SK-N-SH treated with all-trans-retinoic acid at 6 μM for 48 hours (cell line): ENCODE data around the gene TXNDC11.

Source experiments
- ATAC-seq: fragments of 200-7000 bp; cut with Tn5 transposase; 3 replicates; pipeline ENCODE4 v1.9.1; 2020; ENCODE audit warnings: mild to moderate bottlenecking, moderate library complexity
- ARNTL ChIP-seq: fragments of 450-650 bp; formaldehyde crosslinking; IDR thresholded peaks from 2 replicates; pipeline ENCODE4 v1.5.0; 2020; ENCODE audit warnings: low read depth, mild to moderate bottlenecking, moderate library complexity, borderline replicate concordance
- BACH2 ChIP-seq: fragments of 250-450 bp; sonication (Bioruptor Pico); IDR thresholded peaks from 2 replicates; pipeline ENCODE4 v1.9.0; 2021; ENCODE audit warnings: mild to moderate bottlenecking, borderline replicate concordance
- CSDC2 ChIP-seq: fragments of 250-450 bp; sonication (Bioruptor Pico); IDR thresholded peaks from 2 replicates; pipeline ENCODE4 v1.5.0; 2020; ENCODE audit warnings: mild to moderate bottlenecking, moderate library complexity
- ESRRG ChIP-seq: fragments of 250-450 bp; sonication (Bioruptor Pico); IDR thresholded peaks from 2 replicates; pipeline ENCODE4 v1.6.1; 2021; ENCODE audit warnings: mild to moderate bottlenecking
- GLIS3 ChIP-seq: fragments of 250-450 bp; sonication (Bioruptor Pico); IDR thresholded peaks from 2 replicates; pipeline ENCODE4 v1.5.0; 2020; ENCODE audit warnings: mild to moderate bottlenecking, moderate library complexity
- ISL1 ChIP-seq: fragments of 250-450 bp; sonication (Bioruptor Pico); IDR thresholded peaks from 2 replicates; pipeline ENCODE4 v2.1.2; 2022; ENCODE audit warnings: mild to moderate bottlenecking, moderate library complexity
- OSR1 ChIP-seq: fragments of 250-450 bp; sonication (Bioruptor Pico); IDR thresholded peaks from 2 replicates; pipeline ENCODE4 v1.8.0; 2022; ENCODE audit warnings: moderate library complexity, mild to moderate bottlenecking, inconsistent platforms
- PPARA ChIP-seq: fragments of 250-450 bp; sonication (Bioruptor Pico); IDR thresholded peaks from 2 replicates; pipeline ENCODE4 v1.5.0; 2020; ENCODE audit warnings: mild to moderate bottlenecking, borderline replicate concordance
- RARB ChIP-seq: fragments of 250-450 bp; sonication (Bioruptor Pico); IDR thresholded peaks from 2 replicates; pipeline ENCODE4 v1.8.0; 2021; ENCODE audit warnings: mild to moderate bottlenecking, moderate library complexity
- SNAI2 ChIP-seq: fragments of 250-450 bp; sonication (Bioruptor Pico); IDR thresholded peaks from 2 replicates; pipeline ENCODE4 v1.5.0; 2020; ENCODE audit warnings: mild to moderate bottlenecking, moderate library complexity
- TCF4 ChIP-seq: fragments of 250-450 bp; sonication (Bioruptor Pico); IDR thresholded peaks from 2 replicates; pipeline ENCODE4 v1.8.0; 2021; ENCODE audit warnings: mild to moderate bottlenecking, moderate library complexity, borderline replicate concordance
- TOX ChIP-seq: fragments of 250-450 bp; sonication (Bioruptor Pico); IDR thresholded peaks from 2 replicates; pipeline ENCODE4 v1.8.0; 2021; ENCODE audit warnings: mild to moderate bottlenecking, moderate library complexity, borderline replicate concordance
- ZC3H10 ChIP-seq: fragments of 250-450 bp; sonication (Bioruptor Pico); IDR thresholded peaks from 2 replicates; pipeline ENCODE4 v1.5.1; 2021; ENCODE audit warnings: mild to moderate bottlenecking, moderate library complexity
- ZFP3 ChIP-seq: fragments of 250-450 bp; sonication (Bioruptor Pico); IDR thresholded peaks from 2 replicates; pipeline ENCODE4 v1.5.0; 2020; ENCODE audit warnings: mild to moderate bottlenecking, moderate library complexity
- ZFP30 ChIP-seq: fragments of 450-650 bp; formaldehyde crosslinking; IDR thresholded peaks from 2 replicates; pipeline ENCODE4 v1.5.0; 2022; ENCODE audit warnings: mild to moderate bottlenecking, moderate library complexity
- ZNF565 ChIP-seq: fragments of 450-650 bp; formaldehyde crosslinking; conservative IDR thresholded peaks from 2 replicates; pipeline ENCODE4 v1.5.0; 2020; ENCODE audit warnings: low read depth, mild to moderate bottlenecking, moderate library complexity
- ZNF70 ChIP-seq: fragments of 450-650 bp; formaldehyde crosslinking; IDR thresholded peaks from 2 replicates; pipeline ENCODE4 v1.5.0; 2020; ENCODE audit warnings: mild to moderate bottlenecking, moderate library complexity
- ZNF8 ChIP-seq: fragments of 450-650 bp; formaldehyde crosslinking; IDR thresholded peaks from 2 replicates; pipeline ENCODE4 v1.5.0; 2020; ENCODE audit warnings: mild to moderate bottlenecking, moderate library complexity
- TF ChIP-seq, protein P1 (sequence below): fragments of 250-450 bp; sonication (Bioruptor Pico); IDR thresholded peaks from 2 replicates; pipeline ENCODE4 v1.5.0; 2020; ENCODE audit warnings: mild to moderate bottlenecking, moderate library complexity
- TF ChIP-seq, protein P2 (sequence below): fragments of 250-450 bp; sonication (Bioruptor Pico); IDR thresholded peaks from 2 replicates; pipeline ENCODE4 v1.8.0; 2021; ENCODE audit warnings: low read depth, mild to moderate bottlenecking, moderate library complexity, borderline replicate concordance
- TF ChIP-seq, protein P3 (sequence below): fragments of 250-450 bp; sonication (Bioruptor Pico); IDR thresholded peaks from 2 replicates; pipeline ENCODE4 v1.5.1; 2021; ENCODE audit warnings: mild to moderate bottlenecking, moderate library complexity
- TF ChIP-seq, protein P4 (sequence below): fragments of 250-450 bp; sonication (Bioruptor Pico); IDR thresholded peaks from 2 replicates; pipeline ENCODE4 v1.5.1; 2020; ENCODE audit warnings: low read depth, mild to moderate bottlenecking, moderate library complexity

The TXNDC11 gene

DNA sequence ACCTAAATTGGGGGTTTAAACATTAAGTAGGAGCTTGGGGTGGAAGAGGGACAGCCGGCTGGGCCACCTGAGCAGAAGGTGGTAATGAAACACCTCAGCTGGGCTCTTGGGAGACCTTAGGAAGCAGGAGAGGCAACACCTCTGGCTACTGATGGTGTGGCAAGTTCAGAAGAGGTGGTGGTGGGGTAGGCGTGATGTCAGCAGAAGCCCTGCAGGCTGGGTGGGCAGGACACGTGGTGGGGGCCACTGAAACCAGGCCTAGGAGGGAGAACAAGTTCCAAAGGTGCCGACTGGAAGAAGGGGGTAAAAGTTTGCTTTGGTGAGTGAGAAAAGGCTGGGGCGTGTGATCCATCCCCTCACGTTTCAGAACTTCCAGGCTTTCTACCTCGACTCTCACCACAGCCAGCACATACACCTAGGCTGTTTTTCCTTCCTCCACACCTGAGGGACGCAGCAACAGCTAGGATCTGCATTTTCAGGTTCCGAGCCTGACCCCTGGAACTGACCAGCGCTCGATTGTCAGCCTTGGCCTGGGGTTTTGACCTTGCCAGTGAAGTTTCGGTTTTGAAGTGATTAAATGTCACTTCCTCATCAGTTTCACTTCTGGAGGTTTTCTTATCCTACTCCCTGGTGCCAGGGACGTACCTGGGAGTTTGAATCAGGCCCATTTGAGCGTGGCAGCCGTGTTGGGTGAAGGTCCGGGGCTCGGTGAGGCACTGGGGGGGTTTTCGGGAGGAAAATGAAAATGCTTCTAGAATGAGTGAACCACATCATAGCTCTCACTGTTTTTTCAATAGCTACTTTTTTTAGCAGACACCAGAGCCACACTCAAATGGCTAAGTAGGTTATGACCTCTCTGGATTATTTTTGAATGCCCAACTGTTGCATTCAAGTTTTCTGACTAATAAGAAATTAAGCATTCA is 64.4 kb downstream of the TXNDC11 start:
- TF ChIP-seq, protein P1, sequence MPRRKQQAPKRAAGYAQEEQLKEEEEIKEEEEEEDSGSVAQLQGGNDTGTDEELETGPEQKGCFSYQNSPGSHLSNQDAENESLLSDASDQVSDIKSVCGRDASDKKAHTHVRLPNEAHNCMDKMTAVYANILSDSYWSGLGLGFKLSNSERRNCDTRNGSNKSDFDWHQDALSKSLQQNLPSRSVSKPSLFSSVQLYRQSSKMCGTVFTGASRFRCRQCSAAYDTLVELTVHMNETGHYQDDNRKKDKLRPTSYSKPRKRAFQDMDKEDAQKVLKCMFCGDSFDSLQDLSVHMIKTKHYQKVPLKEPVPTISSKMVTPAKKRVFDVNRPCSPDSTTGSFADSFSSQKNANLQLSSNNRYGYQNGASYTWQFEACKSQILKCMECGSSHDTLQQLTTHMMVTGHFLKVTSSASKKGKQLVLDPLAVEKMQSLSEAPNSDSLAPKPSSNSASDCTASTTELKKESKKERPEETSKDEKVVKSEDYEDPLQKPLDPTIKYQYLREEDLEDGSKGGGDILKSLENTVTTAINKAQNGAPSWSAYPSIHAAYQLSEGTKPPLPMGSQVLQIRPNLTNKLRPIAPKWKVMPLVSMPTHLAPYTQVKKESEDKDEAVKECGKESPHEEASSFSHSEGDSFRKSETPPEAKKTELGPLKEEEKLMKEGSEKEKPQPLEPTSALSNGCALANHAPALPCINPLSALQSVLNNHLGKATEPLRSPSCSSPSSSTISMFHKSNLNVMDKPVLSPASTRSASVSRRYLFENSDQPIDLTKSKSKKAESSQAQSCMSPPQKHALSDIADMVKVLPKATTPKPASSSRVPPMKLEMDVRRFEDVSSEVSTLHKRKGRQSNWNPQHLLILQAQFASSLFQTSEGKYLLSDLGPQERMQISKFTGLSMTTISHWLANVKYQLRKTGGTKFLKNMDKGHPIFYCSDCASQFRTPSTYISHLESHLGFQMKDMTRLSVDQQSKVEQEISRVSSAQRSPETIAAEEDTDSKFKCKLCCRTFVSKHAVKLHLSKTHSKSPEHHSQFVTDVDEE = no peak
- TF ChIP-seq, protein P2, sequence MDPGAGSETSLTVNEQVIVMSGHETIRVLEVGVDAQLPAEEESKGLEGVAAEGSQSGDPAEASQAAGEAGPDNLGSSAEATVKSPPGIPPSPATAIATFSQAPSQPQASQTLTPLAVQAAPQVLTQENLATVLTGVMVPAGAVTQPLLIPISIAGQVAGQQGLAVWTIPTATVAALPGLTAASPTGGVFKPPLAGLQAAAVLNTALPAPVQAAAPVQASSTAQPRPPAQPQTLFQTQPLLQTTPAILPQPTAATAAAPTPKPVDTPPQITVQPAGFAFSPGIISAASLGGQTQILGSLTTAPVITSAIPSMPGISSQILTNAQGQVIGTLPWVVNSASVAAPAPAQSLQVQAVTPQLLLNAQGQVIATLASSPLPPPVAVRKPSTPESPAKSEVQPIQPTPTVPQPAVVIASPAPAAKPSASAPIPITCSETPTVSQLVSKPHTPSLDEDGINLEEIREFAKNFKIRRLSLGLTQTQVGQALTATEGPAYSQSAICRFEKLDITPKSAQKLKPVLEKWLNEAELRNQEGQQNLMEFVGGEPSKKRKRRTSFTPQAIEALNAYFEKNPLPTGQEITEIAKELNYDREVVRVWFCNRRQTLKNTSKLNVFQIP (CRISPR knock-in tag) = no peak
- TF ChIP-seq SNAI2 (CRISPR knock-in tag) = no peak
- no peak for TF ChIP-seq ZNF565
- TF ChIP-seq, protein P3, sequence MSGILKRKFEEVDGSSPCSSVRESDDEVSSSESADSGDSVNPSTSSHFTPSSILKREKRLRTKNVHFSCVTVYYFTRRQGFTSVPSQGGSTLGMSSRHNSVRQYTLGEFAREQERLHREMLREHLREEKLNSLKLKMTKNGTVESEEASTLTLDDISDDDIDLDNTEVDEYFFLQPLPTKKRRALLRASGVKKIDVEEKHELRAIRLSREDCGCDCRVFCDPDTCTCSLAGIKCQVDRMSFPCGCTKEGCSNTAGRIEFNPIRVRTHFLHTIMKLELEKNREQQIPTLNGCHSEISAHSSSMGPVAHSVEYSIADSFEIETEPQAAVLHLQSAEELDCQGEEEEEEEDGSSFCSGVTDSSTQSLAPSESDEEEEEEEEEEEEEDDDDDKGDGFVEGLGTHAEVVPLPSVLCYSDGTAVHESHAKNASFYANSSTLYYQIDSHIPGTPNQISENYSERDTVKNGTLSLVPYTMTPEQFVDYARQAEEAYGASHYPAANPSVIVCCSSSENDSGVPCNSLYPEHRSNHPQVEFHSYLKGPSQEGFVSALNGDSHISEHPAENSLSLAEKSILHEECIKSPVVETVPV = no peak
- no peak for TF ChIP-seq ISL1 (CRISPR knock-in tag)
- no peak for TF ChIP-seq PPARA (CRISPR knock-in tag)
- TF ChIP-seq TCF4 (CRISPR knock-in tag) = no peak
- ATAC-seq = no peak

DNA sequence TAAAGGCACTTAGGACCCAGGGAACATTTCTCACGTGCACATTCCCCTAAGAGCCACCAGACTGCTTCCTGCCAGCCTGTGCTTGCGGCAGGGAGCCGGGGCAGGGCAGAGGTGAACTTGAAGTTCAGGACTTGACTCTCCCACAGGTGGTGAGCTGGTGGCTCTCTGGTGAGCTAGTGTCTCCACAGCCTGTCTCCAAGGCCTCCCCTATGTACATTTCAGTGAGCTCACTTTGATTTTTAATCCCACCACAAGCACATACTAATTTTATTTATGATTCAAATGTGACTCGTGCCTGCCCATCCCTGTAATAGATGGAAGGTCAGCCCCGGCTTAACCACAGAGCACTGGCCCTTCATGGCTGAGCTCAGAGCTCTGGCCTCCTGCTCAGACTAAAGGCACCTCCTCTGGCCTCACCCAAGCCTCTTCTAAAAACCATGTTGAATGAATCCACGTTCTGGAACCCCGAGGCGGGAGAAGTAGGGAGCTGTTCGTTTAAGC is 65.2 kb downstream of the TXNDC11 start:
- TF ChIP-seq PPARA (CRISPR knock-in tag) (no peak), ARNTL (no peak), TCF4 (CRISPR knock-in tag) (no peak), CSDC2 (no peak), ESRRG (CRISPR knock-in tag) (no peak), ZNF565 (no peak), OSR1 (CRISPR knock-in tag) (no peak), RARB (CRISPR knock-in tag) (no peak), ZNF8 (CRISPR knock-in tag) (no peak), ZNF70 (no peak), GLIS3 (CRISPR knock-in tag) (no peak), BACH2 (CRISPR knock-in tag) (no peak), ZC3H10 (no peak)
- TF ChIP-seq, protein P2 (CRISPR knock-in tag) = no peak
- TF ChIP-seq, protein P4, sequence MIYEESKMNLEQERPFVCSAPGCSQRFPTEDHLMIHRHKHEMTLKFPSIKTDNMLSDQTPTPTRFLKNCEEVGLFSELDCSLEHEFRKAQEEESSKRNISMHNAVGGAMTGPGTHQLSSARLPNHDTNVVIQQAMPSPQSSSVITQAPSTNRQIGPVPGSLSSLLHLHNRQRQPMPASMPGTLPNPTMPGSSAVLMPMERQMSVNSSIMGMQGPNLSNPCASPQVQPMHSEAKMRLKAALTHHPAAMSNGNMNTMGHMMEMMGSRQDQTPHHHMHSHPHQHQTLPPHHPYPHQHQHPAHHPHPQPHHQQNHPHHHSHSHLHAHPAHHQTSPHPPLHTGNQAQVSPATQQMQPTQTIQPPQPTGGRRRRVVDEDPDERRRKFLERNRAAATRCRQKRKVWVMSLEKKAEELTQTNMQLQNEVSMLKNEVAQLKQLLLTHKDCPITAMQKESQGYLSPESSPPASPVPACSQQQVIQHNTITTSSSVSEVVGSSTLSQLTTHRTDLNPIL (CRISPR knock-in tag) = no peak
- ATAC-seq = no peak

DNA sequence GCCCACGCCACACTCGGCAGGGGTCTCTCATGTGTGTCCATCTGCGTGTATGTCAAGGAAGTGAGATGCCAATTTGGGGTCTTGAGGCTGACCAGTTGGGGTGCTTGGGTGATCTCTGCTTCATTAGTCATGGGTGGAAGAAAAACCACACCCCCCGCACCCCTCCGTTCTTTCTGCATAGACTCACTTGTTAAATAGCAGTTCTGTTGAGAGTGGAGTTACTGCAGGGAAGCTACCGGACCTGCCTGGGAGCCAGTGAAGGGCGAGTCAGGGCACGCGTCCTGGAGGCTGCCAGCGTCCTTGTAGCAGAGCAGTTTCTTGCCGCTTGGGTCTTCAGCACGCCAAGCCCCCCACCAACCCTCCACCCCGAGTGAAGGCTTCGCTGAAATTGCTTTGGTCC is 65.9 kb downstream of the TXNDC11 start:
- no peak for ATAC-seq
- TF ChIP-seq ESRRG (CRISPR knock-in tag) = no peak
- no peak for TF ChIP-seq ZFP3 (CRISPR knock-in tag)
- no peak for TF ChIP-seq TOX
- no peak for TF ChIP-seq ISL1 (CRISPR knock-in tag)
- TF ChIP-seq ZFP30 = no peak
